Fibroblast of lung (primary cell): Measurements from ENCODE around the gene HOXB5. TPM values are rescaled to one million over a fixed set of nuclear protein-coding genes. Genes with fewer than 3 reads are reported as not detected.

ENCODE experiments used
- DNase-seq, 2 donors: peaks; one replicate each; pipeline versions ENCODE4 v3.0.0 to v3.0.0-alpha.2; 2010; ENCODE audit warnings: low read depth in 2 of 2
- H2AFZ ChIP-seq: 2 replicates; pipeline ENCODE4 v1.5.1; 2012; ENCODE audit warnings: low read length, control low read depth, inconsistent platforms
- H3K27ac ChIP-seq: 2 replicates; pipeline ENCODE4 v1.5.1; 2011; ENCODE audit warnings: low read length, control low read depth; ENCODE audit not compliant: insufficient read depth
- H3K27me3 ChIP-seq: 2 replicates; pipeline ENCODE4 v1.5.1; 2011; ENCODE audit warnings: mild to moderate bottlenecking, low read length; ENCODE audit not compliant: control insufficient read depth, insufficient read depth
- H3K36me3 ChIP-seq: 2 replicates; pipeline ENCODE4 v1.5.1; 2011; ENCODE audit warnings: low read length; ENCODE audit not compliant: control insufficient read depth, insufficient read depth
- H3K4me1 ChIP-seq: 2 replicates; pipeline ENCODE4 v1.5.1; 2011; ENCODE audit warnings: low read length; ENCODE audit not compliant: control insufficient read depth, insufficient read depth; ENCODE audit errors: extremely low read depth
- H3K4me2 ChIP-seq: 2 replicates; pipeline ENCODE4 v1.5.1; 2011; ENCODE audit warnings: low read length, control low read depth; ENCODE audit not compliant: insufficient read depth; ENCODE audit errors: extremely low read depth
- H3K4me3 ChIP-seq, 4 experiments: fragments of 200-600 bp in 1 of 4; sonication (generic) in 1 of 4; replicated peaks in 1 of 4; 2 replicates each; pipeline ENCODE4 v1.5.1; 2011 to 2016; ENCODE audit warnings: low read length in 4 of 4, low read depth in 3 of 4, mild to moderate bottlenecking in 3 of 4, control low read depth in 2 of 4, inconsistent platforms in 1 of 4, mixed read lengths in 1 of 4; ENCODE audit not compliant: insufficient read depth in 1 of 4; ENCODE audit errors: control extremely low read depth in 1 of 4
- H3K79me2 ChIP-seq: 2 replicates; pipeline ENCODE4 v1.5.1; 2012; ENCODE audit warnings: mild to moderate bottlenecking, low read length, inconsistent platforms; ENCODE audit not compliant: control insufficient read depth, insufficient read depth
- H3K9ac ChIP-seq: 2 replicates; pipeline ENCODE4 v1.5.1; 2011; ENCODE audit warnings: mild to moderate bottlenecking, low read length, control low read depth; ENCODE audit not compliant: insufficient read depth
- H3K9me3 ChIP-seq: 2 replicates; pipeline ENCODE4 v1.5.1; 2012; ENCODE audit warnings: low read depth, low read length; ENCODE audit not compliant: control insufficient read depth, insufficient read depth
- H4K20me1 ChIP-seq: 2 replicates; pipeline ENCODE4 v1.5.1; 2011; ENCODE audit warnings: low read length; ENCODE audit not compliant: control insufficient read depth, insufficient read depth; ENCODE audit errors: extremely low read depth
- EZH2 ChIP-seq: IDR thresholded peaks from 2 replicates; pipeline ENCODE4 v1.5.1; 2012; ENCODE audit warnings: low read length, control low read depth, mild to moderate bottlenecking; ENCODE audit errors: missing control alignments
- polyA plus RNA-seq, 2 donors: library from polyadenylated mRNA; depleted of rRNA in 1 of 2; stranded (reverse) in 1 of 2; unstranded in 1 of 2; fragments of >200 nt; gene quantifications; 2 replicates each; pipeline ENCODE4 v1.2.1, GENCODE V29; 2011 to 2012; ENCODE audit warnings: missing spikeins in 1 of 2
- total RNA-seq: library from RNA; depleted of rRNA; stranded (reverse); fragments of >200 nt; gene quantifications from 2 replicates; pipeline ENCODE4 v1.2.1, GENCODE V29; 2014
- TF ChIP-seq, protein P1 (sequence below), 2 donors: IDR thresholded peaks in 1 of 2; conservative IDR thresholded peaks in 1 of 2; 1 replicate in 1 of 2; 2 replicates in 1 of 2; pipeline ENCODE4 v1.5.1; 2011 to 2012; ENCODE audit warnings: low read length in 2 of 2, control low read depth in 1 of 2, inconsistent platforms in 1 of 2, low read depth in 1 of 2, mild to moderate bottlenecking in 1 of 2

Gene HOXB5
- total and polyA plus RNA-seq, 2 donors (not counting 1 experiment from before 2014, with no cell fraction given): 2.1 to 9.4 TPM

GRCh38 chr17:48597778-48598631 lies 4.4 kb upstream of the HOXB5 start:
- H3K9ac ChIP-seq: peak overlapping the region; percentile 83
- no peak overlapping the region for H2AFZ ChIP-seq
- H3K4me1 ChIP-seq: peaks cover 4% of the 10 kb centered on the region
- peak overlapping the region; percentile 95 for H3K4me2 ChIP-seq
- peak overlapping the region; percentile 92 for H3K27ac ChIP-seq
- peak; percentile 46 to 96 for DNase-seq
- H3K36me3 ChIP-seq: peaks cover 3% of the 10 kb centered on the region
- peaks cover 95% of the 10 kb centered on the region for H3K79me2 ChIP-seq
- peak overlapping the region; percentile 83 to 93 (median 88) for H3K4me3 ChIP-seq
- no peaks in the 10 kb centered on the region for H3K9me3 ChIP-seq
- TF ChIP-seq EZH2: no peak
- TF ChIP-seq, protein P1, sequence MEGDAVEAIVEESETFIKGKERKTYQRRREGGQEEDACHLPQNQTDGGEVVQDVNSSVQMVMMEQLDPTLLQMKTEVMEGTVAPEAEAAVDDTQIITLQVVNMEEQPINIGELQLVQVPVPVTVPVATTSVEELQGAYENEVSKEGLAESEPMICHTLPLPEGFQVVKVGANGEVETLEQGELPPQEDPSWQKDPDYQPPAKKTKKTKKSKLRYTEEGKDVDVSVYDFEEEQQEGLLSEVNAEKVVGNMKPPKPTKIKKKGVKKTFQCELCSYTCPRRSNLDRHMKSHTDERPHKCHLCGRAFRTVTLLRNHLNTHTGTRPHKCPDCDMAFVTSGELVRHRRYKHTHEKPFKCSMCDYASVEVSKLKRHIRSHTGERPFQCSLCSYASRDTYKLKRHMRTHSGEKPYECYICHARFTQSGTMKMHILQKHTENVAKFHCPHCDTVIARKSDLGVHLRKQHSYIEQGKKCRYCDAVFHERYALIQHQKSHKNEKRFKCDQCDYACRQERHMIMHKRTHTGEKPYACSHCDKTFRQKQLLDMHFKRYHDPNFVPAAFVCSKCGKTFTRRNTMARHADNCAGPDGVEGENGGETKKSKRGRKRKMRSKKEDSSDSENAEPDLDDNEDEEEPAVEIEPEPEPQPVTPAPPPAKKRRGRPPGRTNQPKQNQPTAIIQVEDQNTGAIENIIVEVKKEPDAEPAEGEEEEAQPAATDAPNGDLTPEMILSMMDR (conservative IDR thresholded peaks at IDR 0.05 in 1 of 2, IDR thresholded peaks at IDR 0.05 in 1 of 2; ENCODE audit: low read depth in 1 of 2, low read length in 2 of 2): no peak
- no peaks in the 10 kb centered on the region for H3K27me3 ChIP-seq
- H4K20me1 ChIP-seq: no peaks in the 10 kb centered on the region

GRCh38 chr17:48597528-48597777 lies 3.9 kb upstream of the HOXB5 start:
- H3K4me3 ChIP-seq: peak overlapping the region; percentile 83 to 93 (median 88)
- H3K27me3 ChIP-seq: no peaks in the 10 kb centered on the region
- H3K4me2 ChIP-seq: peak overlapping the region; percentile 95
- H3K79me2 ChIP-seq: peaks cover 96% of the 10 kb centered on the region
- no peak overlapping the region for H2AFZ ChIP-seq
- peak overlapping the region; percentile 83 for H3K9ac ChIP-seq
- no peaks in the 10 kb centered on the region for H3K9me3 ChIP-seq
- H4K20me1 ChIP-seq: no peaks in the 10 kb centered on the region
- peaks cover 4% of the 10 kb centered on the region for H3K4me1 ChIP-seq
- peak overlapping the region; percentile 92 for H3K27ac ChIP-seq
- peaks cover 3% of the 10 kb centered on the region for H3K36me3 ChIP-seq
- no peak for DNase-seq
- TF ChIP-seq EZH2: no peak
- TF ChIP-seq, protein P1 (conservative IDR thresholded peaks at IDR 0.05 in 1 of 2, IDR thresholded peaks at IDR 0.05 in 1 of 2; ENCODE audit: low read depth in 1 of 2, low read length in 2 of 2): no peak

GRCh38 chr17:48596735-48597527 lies 3.4 kb upstream of the HOXB5 start:
- Histone ChIP-seq H4K20me1 (no peaks in the 10 kb centered on the region), H3K9ac (peak overlapping the region; percentile 83), H3K79me2 (peaks cover 97% of the 10 kb centered on the region), H3K27ac (peak overlapping the region; percentile 92), H3K4me3 (peak overlapping the region; percentile 83 to 93 (median 88)), H3K36me3 (peaks cover 3% of the 10 kb centered on the region), H3K27me3 (no peaks in the 10 kb centered on the region), H3K9me3 (no peaks in the 10 kb centered on the region), H2AFZ (no peak overlapping the region), H3K4me1 (peaks cover 4% of the 10 kb centered on the region), H3K4me2 (peak overlapping the region; percentile 95)
- TF ChIP-seq EZH2: no peak
- peak in 1 of 2 donors; percentile 83 for DNase-seq
